Measurements from ENCODE around the gene CDHR3. TPM values are rescaled to one million over a fixed set of nuclear protein-coding genes. Genes with fewer than 3 reads are reported as not detected.

Gene CDHR3
- total and polyA plus RNA-seq, 2 of the 8 experiments (the other 6 are each of a cell fraction or from before 2014, with no cell fraction given): 6.4 to 6.8 TPM

DNA sequence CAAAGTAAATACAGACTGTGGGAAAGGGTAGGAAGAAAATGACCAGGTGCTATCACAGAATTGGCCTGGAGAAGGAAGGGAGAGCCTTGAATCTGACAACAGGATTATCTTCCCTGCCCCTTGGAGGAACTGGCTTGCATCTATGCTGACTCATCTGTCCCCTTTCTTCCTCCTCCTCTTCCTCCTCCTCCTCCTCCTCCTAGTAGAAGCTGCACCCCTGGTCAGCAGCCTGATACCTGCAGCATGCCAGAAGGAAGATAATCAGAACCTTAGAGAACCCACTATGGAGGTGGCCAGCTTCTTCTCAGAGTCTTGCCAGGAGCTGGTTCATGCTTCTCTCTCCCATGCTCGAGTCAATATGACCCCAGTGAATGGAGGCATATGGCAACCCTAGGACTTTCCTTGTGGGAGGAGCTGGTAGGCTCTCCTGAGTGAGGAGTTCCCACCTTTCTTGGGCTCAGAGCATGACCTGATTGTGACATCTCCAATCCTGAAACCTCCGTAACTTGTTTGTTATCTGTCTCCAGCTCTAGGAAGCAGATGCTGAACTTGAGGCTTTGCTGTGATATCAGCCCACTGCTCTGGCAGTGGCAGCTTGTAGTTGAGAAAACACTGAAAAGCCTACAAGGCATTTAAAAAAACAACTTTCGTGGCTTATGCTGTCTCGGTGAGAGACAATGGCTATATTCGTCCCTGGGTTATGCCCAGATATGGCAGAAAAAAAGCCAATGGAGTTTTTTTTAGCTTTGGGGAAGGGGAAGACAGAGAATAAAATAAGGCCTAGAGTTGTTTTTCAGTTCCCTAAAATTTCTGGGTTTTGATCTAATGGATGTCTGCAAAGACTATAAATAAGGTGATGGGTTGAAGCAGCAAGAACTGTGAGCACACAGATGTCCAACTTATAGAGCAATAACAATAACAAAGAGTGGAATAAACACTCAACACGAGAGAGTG, 60.6 kb downstream of the CDHR3 start:
- no peak overlapping the region for H3K4ac ChIP-seq (replicated peaks; ENCODE audit: insufficient read length, low read depth, low read length)
- H3K4me2 ChIP-seq (ENCODE audit: insufficient read depth in 1 of 2, low read depth in 2 of 2, low read length in 2 of 2): no peak overlapping the region
- H3K56ac ChIP-seq (replicated peaks; ENCODE audit: insufficient read length, low read depth, low read length): no peak overlapping the region
- H3K79me2 ChIP-seq (ENCODE audit: control insufficient read depth in 1 of 2, insufficient read depth in 2 of 2, low read length in 2 of 2): no peaks in the 10 kb centered on the region
- DNase-seq (ENCODE audit: low read depth in 1 of 2, low spot score in 2 of 2) (no peak), FAIRE-seq (no peak)
- no peaks in the 10 kb centered on the region for H3K27me3 ChIP-seq (replicated peaks in 1 of 4; ENCODE audit: control insufficient read depth in 3 of 4, extremely low read depth in 1 of 4, insufficient read depth in 3 of 4, low read length in 3 of 4)
- no peak overlapping the region for H3K4me3 ChIP-seq (ENCODE audit: extremely low read depth in 1 of 4, insufficient read depth in 2 of 4, low read depth in 3 of 4, low read length in 4 of 4)
- no peak overlapping the region for H4K8ac ChIP-seq (ENCODE audit: extremely low read depth, insufficient read depth, low read length)
- no peak overlapping the region for H2BK120ac ChIP-seq (replicated peaks; ENCODE audit: low read depth, low read length)
- H3K79me1 ChIP-seq (ENCODE audit: low read depth, low read length): no peaks in the 10 kb centered on the region
- H2BK12ac ChIP-seq (ENCODE audit: low read depth, low read length): peak overlapping the region; percentile 61; the same call in 1 of the 2 replicates
- H3K23ac ChIP-seq (ENCODE audit: insufficient read length): no peak overlapping the region
- H3K18ac ChIP-seq (ENCODE audit: extremely low read depth, low read length): no peak overlapping the region
- H3K14ac ChIP-seq (ENCODE audit: insufficient read length): no peak overlapping the region
- H3K4me1 ChIP-seq (replicated peaks in 1 of 4; ENCODE audit: control insufficient read depth in 3 of 4, insufficient read depth in 4 of 4, low read length in 3 of 4): peaks cover 5 to 11% (median 7%) of the 10 kb centered on the region in 4 experiments; a peak in 6 of 7 replicates
- no peaks in the 10 kb centered on the region for H4K20me1 ChIP-seq (replicated peaks in 1 of 2; ENCODE audit: control insufficient read depth in 1 of 2, insufficient read depth in 2 of 2, low read length in 2 of 2)
- H4K5ac ChIP-seq (ENCODE audit: insufficient read length, low read depth, low read length): no peak overlapping the region
- H3K23me2 ChIP-seq (ENCODE audit: low read depth, low read length): no peaks in the 10 kb centered on the region
- H2AK5ac ChIP-seq (ENCODE audit: low read depth, low read length): no peak overlapping the region
- H2BK5ac ChIP-seq (ENCODE audit: low read depth, low read length): no peak overlapping the region; the same call in 1 of the 2 replicates
- no peak overlapping the region for H3K9ac ChIP-seq (replicated peaks in 1 of 4; ENCODE audit: extremely low read depth in 1 of 4, low read depth in 3 of 4, low read length in 3 of 4)
- WGBS, 2 experiments (ENCODE audit: extremely low coverage in 1 of 2, insufficient coverage in 1 of 2, insufficient read length in 1 of 2, insufficient replicate concordance in 2 of 2, low coverage in 1 of 2, low lambda C conversion rate in 2 of 2, missing lambda C conversion rate in 1 of 2): 96% methylated on average over 6 of the region's 6 CpGs; no CpG with 5 or more reads in 1 of the 2 experiments
- H2AFZ ChIP-seq (ENCODE audit: low read length): no peak overlapping the region
- no peak overlapping the region for H3K27ac ChIP-seq (ENCODE audit: low read depth, low read length)
- ChIA-PET POLR2A (ENCODE audit: partially characterized antibody) (interaction anchor here (1.0 to 1.5 kb wide), 2 partner anchors 14 to 17 kb away, joined by 3 read pairs; no protein-coding TSS in a partner anchor), CTCF (ENCODE audit: partially characterized antibody) (interaction anchor here (0.7 to 18.0 kb wide), 7 partner anchors 10 to 129 kb away, joined by 3 to 265 read pairs (median 5); no protein-coding TSS in a partner anchor)
- 0 out of 2 replicates have a peak overlapping the region, but pooled peaks have one; percentile 6 for H2BK15ac ChIP-seq (ENCODE audit: low read length)
- no peaks in the 10 kb centered on the region for H3K36me3 ChIP-seq (ENCODE audit: control insufficient read depth in 2 of 4, insufficient read depth in 4 of 4, low read length in 3 of 4)
- H2BK20ac ChIP-seq (ENCODE audit: low read length): no peak overlapping the region
- no peaks in the 10 kb centered on the region for H3K9me3 ChIP-seq (ENCODE audit: insufficient read depth in 2 of 2, low read depth in 1 of 2, low read length in 1 of 2)
- no peak overlapping the region for H4K91ac ChIP-seq (replicated peaks; ENCODE audit: insufficient read length, low read length)
- TF ChIP-seq RFX5 (IDR thresholded peaks at IDR 0.05; ENCODE audit: borderline replicate concordance, low read depth, low read length): no peak
- TF ChIP-seq EGR1 (IDR thresholded peaks at IDR 0.05; ENCODE audit: borderline replicate concordance, low read depth, low read length): no peak
- TF ChIP-seq BCL11A (IDR thresholded peaks at IDR 0.05; ENCODE audit: low read depth in 2 of 2, low read length in 2 of 2): no peak
- no peak for TF ChIP-seq ASH2L (IDR thresholded peaks at IDR 0.05; ENCODE audit: low read length)
- no peak for TF ChIP-seq SIRT6 (IDR thresholded peaks at IDR 0.05; ENCODE audit: low read length)
- no peak for TF ChIP-seq SIX5 (IDR thresholded peaks at IDR 0.05; ENCODE audit: low read depth, low read length)
- TF ChIP-seq SRF (IDR thresholded peaks at IDR 0.05; ENCODE audit: low read depth, low read length): no peak
- no peak for TF ChIP-seq KDM1A (IDR thresholded peaks at IDR 0.05; ENCODE audit: borderline replicate concordance, low read length)
- TF ChIP-seq POLR2A (IDR thresholded peaks at IDR 0.05; ENCODE audit: control extremely low read depth in 1 of 2, low read depth in 2 of 2, low read length in 2 of 2): no peak
- TF ChIP-seq, protein P1, sequence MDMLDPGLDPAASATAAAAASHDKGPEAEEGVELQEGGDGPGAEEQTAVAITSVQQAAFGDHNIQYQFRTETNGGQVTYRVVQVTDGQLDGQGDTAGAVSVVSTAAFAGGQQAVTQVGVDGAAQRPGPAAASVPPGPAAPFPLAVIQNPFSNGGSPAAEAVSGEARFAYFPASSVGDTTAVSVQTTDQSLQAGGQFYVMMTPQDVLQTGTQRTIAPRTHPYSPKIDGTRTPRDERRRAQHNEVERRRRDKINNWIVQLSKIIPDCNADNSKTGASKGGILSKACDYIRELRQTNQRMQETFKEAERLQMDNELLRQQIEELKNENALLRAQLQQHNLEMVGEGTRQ (IDR thresholded peaks at IDR 0.05; ENCODE audit: low read length): no peak
- no peak for TF ChIP-seq JUND (IDR thresholded peaks at IDR 0.05; ENCODE audit: low read length)
- no peak for TF ChIP-seq CHD2 (IDR thresholded peaks at IDR 0.05; ENCODE audit: low read length)
